Esophagus squamous epithelium (tissue), 4 donors: ENCODE measurements around the gene KCNH1.

Source experiments
- CTCF ChIP-seq, 6 experiments: fragments of 450-650 bp in 4 of 6; fragments of 200-600 bp in 2 of 6; sonication (generic) in 2 of 6; IDR thresholded peaks; one replicate each; pipeline ENCODE4 v1.5.1; 2016 to 2019; ENCODE audit warnings: antibody characterized with exemption in 6 of 6, mild to moderate bottlenecking in 4 of 6, moderate library complexity in 4 of 6
- POLR2A ChIP-seq, 4 donors: fragments of 450-650 bp; IDR thresholded peaks; one replicate each; pipeline ENCODE4 v1.6.1; 2017; ENCODE audit warnings: antibody characterized with exemption in 4 of 4, mild to moderate bottlenecking in 4 of 4, moderate library complexity in 3 of 4

- TF ChIP-seq CTCF (IDR thresholded peaks at IDR 0.05) (peak; percentile 77 to 97 (median 86)), POLR2A (IDR thresholded peaks at IDR 0.05) (no peak)
These were observed at the start of gene KCNH1 for GRCh38 chr1:211133836-211134669.
